HepG2 (cell line): ENCODE results near the gene CSDE1. TPM values are rescaled to one million over a fixed set of nuclear protein-coding genes. Genes with fewer than 3 reads are reported as not detected.

Experiments
- ATAC-seq: fragments of 200-7000 bp; cut with Tn5 transposase; 3 replicates; pipeline ENCODE4 v1.9.1; 2020; ENCODE audit warnings: mild to moderate bottlenecking, moderate library complexity
- BruUV-seq: library from RNA; stranded (reverse); fragments of 400-500 nt; replicated peaks from 2 replicates; lab custom pipeline; 2021; lab: Mats Ljungman, UMichigan
- CTCF ChIA-PET: fragments of 300-600 bp; formaldehyde crosslinking; extraction: SDS; loops from one replicate; lab custom pipeline; 2021; ENCODE audit warnings: low total read pairs, inconsistent platforms, low intra/inter-chr PET ratio; lab: Yijun Ruan, JAX
- POLR2A ChIA-PET: fragments of 350-600 bp; sonication (Branson Sonifier 250); formaldehyde crosslinking; loops from one replicate; lab custom pipeline; 2020; ENCODE audit warnings: antibody characterized with exemption, inconsistent platforms; lab: Yijun Ruan, JAX
- DNase-seq: peaks from one replicate; pipeline ENCODE4 v3.0.0-alpha.2; 2015; ENCODE audit warnings: low spot score
- FAIRE-seq: peaks from 3 replicates; lab custom pipeline; 2011; peaks lifted over from hg19 to GRCh38; lab: Jason Lieb, UNC
- H2AFZ ChIP-seq: one replicate; pipeline ENCODE4 v1.6.1; 2011; ENCODE audit warnings: low read length, inconsistent platforms
- H3K27ac ChIP-seq: fragments of 300-600 bp; 3 replicates; pipeline ENCODE4 v1.8.0; 2011; ENCODE audit warnings: mixed run types, mild to moderate bottlenecking, mixed read lengths, low read length, inconsistent platforms; ENCODE audit not compliant: insufficient read depth; ENCODE audit errors: extremely low read length
- H3K27me3 ChIP-seq, 2 experiments: fragments of 200-600 bp in 1 of 2; 2 replicates in 1 of 2; 3 replicates in 1 of 2; pipeline versions ENCODE4 v1.6.0 to v1.8.0; 2011; ENCODE audit warnings: low read length in 2 of 2, mild to moderate bottlenecking in 2 of 2, moderate library complexity in 2 of 2, inconsistent platforms in 1 of 2; ENCODE audit not compliant: insufficient read depth in 2 of 2, control insufficient read depth in 1 of 2
- H3K36me3 ChIP-seq, 2 experiments: fragments of 200-600 bp in 1 of 2; replicated peaks in 1 of 2; 2 replicates in 1 of 2; 3 replicates in 1 of 2; pipeline versions ENCODE4 v1.5.1 to v1.8.0; 2011; ENCODE audit warnings: low read length in 2 of 2, inconsistent platforms in 1 of 2; ENCODE audit not compliant: insufficient read depth in 2 of 2, control insufficient read depth in 1 of 2
- H3K4me1 ChIP-seq: 2 replicates; pipeline ENCODE4 v1.5.1; 2012; ENCODE audit warnings: low read length, inconsistent platforms; ENCODE audit not compliant: insufficient read depth
- H3K4me2 ChIP-seq: 2 replicates; pipeline ENCODE4 v1.6.0; 2011; ENCODE audit warnings: low read depth, low read length, inconsistent platforms
- H3K4me3 ChIP-seq, 3 experiments: fragments of 200-600 bp in 1 of 3; sonication (generic), shearing (Covaris generic) in 1 of 3; replicated peaks in 1 of 3; 2 replicates each; pipeline ENCODE4 v1.5.1; 2011 to 2016; ENCODE audit warnings: low read length in 3 of 3, inconsistent platforms in 2 of 3, low read depth in 2 of 3, mild to moderate bottlenecking in 2 of 3, control low read depth in 1 of 3, mixed read lengths in 1 of 3; ENCODE audit not compliant: insufficient read depth in 1 of 3
- H3K79me2 ChIP-seq: one replicate; pipeline ENCODE4 v1.6.1; 2011; ENCODE audit warnings: low read length, inconsistent platforms; ENCODE audit not compliant: insufficient read depth
- H3K9ac ChIP-seq: 2 replicates; pipeline ENCODE4 v1.6.0; 2011; ENCODE audit warnings: mild to moderate bottlenecking, low read depth, low read length, inconsistent platforms; ENCODE audit not compliant: insufficient read depth
- H3K9me3 ChIP-seq: 2 replicates; pipeline ENCODE4 v1.5.1; 2012; ENCODE audit warnings: mild to moderate bottlenecking, low read length
- H4K20me1 ChIP-seq: 2 replicates; pipeline ENCODE4 v1.6.0; 2011; ENCODE audit warnings: inconsistent platforms, mild to moderate bottlenecking, low read length, moderate library complexity; ENCODE audit not compliant: insufficient read depth
- ARID4A ChIP-seq: sonication (generic); formaldehyde crosslinking; IDR thresholded peaks from 2 replicates; pipeline ENCODE4 v1.5.0; 2020; ENCODE audit warnings: mild to moderate bottlenecking, missing genetic modification reagents, borderline replicate concordance
- HINFP ChIP-seq: sonication (generic); formaldehyde crosslinking; IDR thresholded peaks from 2 replicates; pipeline ENCODE4 v1.4.0; 2020; ENCODE audit warnings: low read depth, mild to moderate bottlenecking, missing genetic modification reagents
- PHF5A ChIP-seq: IDR thresholded peaks from one replicate; pipeline ENCODE4 v1.6.1; 2018; ENCODE audit warnings: low read depth, missing genetic modification reagents; ENCODE audit not compliant: unreplicated experiment
- PRDM10 ChIP-seq: sonication (generic); formaldehyde crosslinking; IDR thresholded peaks from 2 replicates; pipeline ENCODE4 v1.4.0; 2020; ENCODE audit warnings: low read depth, missing genetic modification reagents
- RFXANK ChIP-seq: IDR thresholded peaks from 2 replicates; pipeline ENCODE4 v1.6.1; 2016
- SALL1 ChIP-seq: sonication (generic); formaldehyde crosslinking; IDR thresholded peaks from 2 replicates; pipeline ENCODE4 v1.8.0; 2022; ENCODE audit warnings: mild to moderate bottlenecking, missing genetic modification reagents
- ZFP90 ChIP-seq: sonication (generic); formaldehyde crosslinking; IDR thresholded peaks from 2 replicates; pipeline ENCODE4 v1.8.0; 2022; ENCODE audit warnings: missing genetic modification reagents, mild to moderate bottlenecking, inconsistent platforms, borderline replicate concordance
- ZNF34 ChIP-seq: sonication (generic); formaldehyde crosslinking; IDR thresholded peaks from 2 replicates; pipeline ENCODE4 v1.4.0; 2020; ENCODE audit warnings: mild to moderate bottlenecking, missing genetic modification reagents, borderline replicate concordance
- ZNF652 ChIP-seq: IDR thresholded peaks from 2 replicates; pipeline ENCODE4 v1.6.1; 2016; ENCODE audit warnings: low read depth, borderline replicate concordance
- ZNF883 ChIP-seq: sonication (generic); formaldehyde crosslinking; IDR thresholded peaks from 2 replicates; pipeline ENCODE4 v1.5.1; 2020; ENCODE audit warnings: mild to moderate bottlenecking, missing genetic modification reagents; ENCODE audit errors: not compliant biosample characterization
- ZNF891 ChIP-seq: sonication (generic); formaldehyde crosslinking; IDR thresholded peaks from 2 replicates; pipeline ENCODE4 v1.5.0; 2020; ENCODE audit warnings: mild to moderate bottlenecking, missing genetic modification reagents
- WGBS: methylation state at CpG from one replicate; pipeline ENCODE4 v1.1.6; 2017; ENCODE audit warnings: low lambda C conversion rate; 5-methylcytosine and 5-hydroxymethylcytosine counted together
- in situ Hi-C: cut with HindIII; loops from 2 replicates; pipeline ENCODE4 v1.10.0; 2017; ENCODE audit warnings: low pct_unique_long_range_greater_than_20kb; ENCODE audit not compliant: extremely low pct_ligation_motif_present
- intact Hi-C: fragments of 100-400 bp; cut with micrococcal nuclease; formaldehyde crosslinking; loops from one replicate; pipeline ENCODE4 v1.10.0; 2022; ENCODE audit not compliant: unreplicated experiment
- polyA plus RNA-seq, 8 experiments: library from polyadenylated mRNA; depleted of rRNA in 3 of 8; stranded (reverse) in 7 of 8; unstranded in 1 of 8; fragments of >200 nt; fragmentation: Illumina TruSeq in 4 of 8; extraction: Trizol in 4 of 8; gene quantifications; 2 replicates each; pipeline versions ENCODE4 v1.2.1 to v1.2.3, GENCODE V29; 2011 to 2016; ENCODE audit warnings: low read depth in 4 of 8, missing spikeins in 1 of 8, mixed read lengths in 1 of 8; ENCODE audit not compliant: insufficient read depth in 1 of 8
- total RNA-seq, 5 experiments: library from RNA; depleted of rRNA; stranded (reverse); fragments of >200 nt; fragmentation: Illumina TruSeq; extraction: Trizol; gene quantifications; 2 replicates each; pipeline ENCODE4 v1.2.3, GENCODE V29; 2016; ENCODE audit warnings: low read depth in 1 of 5

Gene CSDE1
- total and polyA plus RNA-seq, 2 of the 13 experiments (the other 11 are each of a cell fraction or from before 2014, with no cell fraction given), result 150 to 313 TPM

GRCh38 chr1:114669562-114670082 is 88.2 kb downstream of the CSDE1 start, which contains the start of gene DENND2C:
DENND2C (minus strand) TSS chr1:114670049; CDS start chr1:114625984, 44,065 bp downstream.
- BruUV-seq, result no TSS peak
- H4K20me1 ChIP-seq, result no peaks in the 10 kb centered on the region
- no peaks in the 10 kb centered on the region for H3K9me3 ChIP-seq
- under 1% methylated on average over 18 of the region's 50 CpGs for WGBS
- ATAC-seq, result peak; percentile 74
- intact Hi-C loops (loop anchor here (2.0 kb wide), 1 partner anchor 323 kb away; no protein-coding TSS in a partner anchor), in situ Hi-C loops (no loop called here)
- H3K27ac ChIP-seq, result no peak within 1 kb of the TSS
- peaks cover 17% of the 10 kb centered on the region for H3K4me1 ChIP-seq
- H3K9ac ChIP-seq, result peak within 1 kb of the TSS; percentile 32; the same call in 1 of the 2 replicates
- ChIA-PET POLR2A (interaction anchor here (0.7 to 1.7 kb wide), 3 partner anchors 47 to 111 kb away, joined by 4 to 8 read pairs (median 4); partner anchors contain the start of genes NRAS and SIKE1), CTCF (interaction anchor here (2.9 kb wide), 1 partner anchor 323 kb away, joined by 12 read pairs; no protein-coding TSS in a partner anchor)
- H3K27me3 ChIP-seq, result peaks cover 0 to 23% of the 10 kb centered on the region in 2 experiments; a peak in 1 of 5 replicates
- no peak for DNase-seq
- H3K36me3 ChIP-seq, result no peaks in the 10 kb centered on the region
- H3K79me2 ChIP-seq, result no peaks in the 10 kb centered on the region
- no peak for FAIRE-seq
- H3K4me3 ChIP-seq, result peak within 1 kb of the TSS; percentile 53 to 80 (median 65)
- peak within 1 kb of the TSS; percentile 74 for H2AFZ ChIP-seq
- peak within 1 kb of the TSS; percentile 99 for H3K4me2 ChIP-seq
- TF ChIP-seq ZNF891 (no peak; the same call in 1 of the 2 replicates), ZNF883 (no peak), HINFP (CRISPR knock-in tag) (peak; percentile 78; the same call in 1 of the 2 replicates), PRDM10 (CRISPR knock-in tag) (no peak), RFXANK (no peak), ZFP90 (CRISPR knock-in tag) (no peak), PHF5A (CRISPR knock-in tag) (no peak), ARID4A (CRISPR knock-in tag) (0 out of 2 replicates have a peak, but pooled peaks have one; percentile 36), SALL1 (CRISPR knock-in tag) (no peak), ZNF34 (CRISPR knock-in tag) (no peak), ZNF652 (CRISPR knock-in tag) (no peak)
